C4-2B (cell line): ENCODE measurements around the gene MED13L.
A peak's percentile ranks its signal among the peaks of the same experiment; 100 is the strongest.

Experiments used
- H3K27ac ChIP-seq: fragments of 450-650 bp; 2 replicates; pipeline ENCODE4 v1.5.1; 2017
- ZFX ChIP-seq: fragments of 450-650 bp; IDR thresholded peaks from 2 replicates; pipeline ENCODE4 v1.6.1; 2017
- TF ChIP-seq, protein P1 (sequence below): fragments of 450-650 bp; conservative IDR thresholded peaks from 2 replicates; pipeline ENCODE4 v1.5.1; 2017; ENCODE audit warnings: mild to moderate bottlenecking

The MED13L gene

GRCh38 chr12:115946867-115947695 lies 330.4 kb downstream of the MED13L start:
- no peak overlapping the region for H3K27ac ChIP-seq
- no peak for TF ChIP-seq ZFX
- TF ChIP-seq, protein P1, sequence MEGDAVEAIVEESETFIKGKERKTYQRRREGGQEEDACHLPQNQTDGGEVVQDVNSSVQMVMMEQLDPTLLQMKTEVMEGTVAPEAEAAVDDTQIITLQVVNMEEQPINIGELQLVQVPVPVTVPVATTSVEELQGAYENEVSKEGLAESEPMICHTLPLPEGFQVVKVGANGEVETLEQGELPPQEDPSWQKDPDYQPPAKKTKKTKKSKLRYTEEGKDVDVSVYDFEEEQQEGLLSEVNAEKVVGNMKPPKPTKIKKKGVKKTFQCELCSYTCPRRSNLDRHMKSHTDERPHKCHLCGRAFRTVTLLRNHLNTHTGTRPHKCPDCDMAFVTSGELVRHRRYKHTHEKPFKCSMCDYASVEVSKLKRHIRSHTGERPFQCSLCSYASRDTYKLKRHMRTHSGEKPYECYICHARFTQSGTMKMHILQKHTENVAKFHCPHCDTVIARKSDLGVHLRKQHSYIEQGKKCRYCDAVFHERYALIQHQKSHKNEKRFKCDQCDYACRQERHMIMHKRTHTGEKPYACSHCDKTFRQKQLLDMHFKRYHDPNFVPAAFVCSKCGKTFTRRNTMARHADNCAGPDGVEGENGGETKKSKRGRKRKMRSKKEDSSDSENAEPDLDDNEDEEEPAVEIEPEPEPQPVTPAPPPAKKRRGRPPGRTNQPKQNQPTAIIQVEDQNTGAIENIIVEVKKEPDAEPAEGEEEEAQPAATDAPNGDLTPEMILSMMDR, result peak; percentile 85

DNA sequence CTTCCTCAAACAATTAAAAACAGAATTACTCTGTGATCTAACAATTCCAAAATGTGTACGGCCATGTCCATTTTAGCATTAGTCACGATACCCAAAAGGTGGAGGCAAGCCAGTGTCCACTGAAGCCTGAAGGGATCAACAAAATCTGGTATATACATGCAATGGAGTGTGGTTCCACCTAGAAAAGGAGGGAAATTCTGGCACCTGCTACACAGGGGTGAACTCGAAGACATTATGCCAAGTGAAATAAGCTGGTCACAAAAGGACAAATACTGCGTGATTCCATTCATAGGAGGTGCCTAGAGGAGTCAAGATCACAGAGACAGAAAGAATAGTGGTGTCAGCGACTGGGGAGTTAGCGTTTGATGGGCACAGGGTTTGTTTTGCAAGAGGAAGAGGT lies 331.4 kb downstream of the MED13L start:
- no peak overlapping the region for H3K27ac ChIP-seq
- TF ChIP-seq ZFX, result no peak
- TF ChIP-seq, protein P1, result no peak

GRCh38 chr12:115945491-115945885 lies 332.0 kb downstream of the MED13L start:
- H3K27ac ChIP-seq, result no peak overlapping the region
- TF ChIP-seq, protein P1, result no peak
- TF ChIP-seq ZFX, result no peak

DNA sequence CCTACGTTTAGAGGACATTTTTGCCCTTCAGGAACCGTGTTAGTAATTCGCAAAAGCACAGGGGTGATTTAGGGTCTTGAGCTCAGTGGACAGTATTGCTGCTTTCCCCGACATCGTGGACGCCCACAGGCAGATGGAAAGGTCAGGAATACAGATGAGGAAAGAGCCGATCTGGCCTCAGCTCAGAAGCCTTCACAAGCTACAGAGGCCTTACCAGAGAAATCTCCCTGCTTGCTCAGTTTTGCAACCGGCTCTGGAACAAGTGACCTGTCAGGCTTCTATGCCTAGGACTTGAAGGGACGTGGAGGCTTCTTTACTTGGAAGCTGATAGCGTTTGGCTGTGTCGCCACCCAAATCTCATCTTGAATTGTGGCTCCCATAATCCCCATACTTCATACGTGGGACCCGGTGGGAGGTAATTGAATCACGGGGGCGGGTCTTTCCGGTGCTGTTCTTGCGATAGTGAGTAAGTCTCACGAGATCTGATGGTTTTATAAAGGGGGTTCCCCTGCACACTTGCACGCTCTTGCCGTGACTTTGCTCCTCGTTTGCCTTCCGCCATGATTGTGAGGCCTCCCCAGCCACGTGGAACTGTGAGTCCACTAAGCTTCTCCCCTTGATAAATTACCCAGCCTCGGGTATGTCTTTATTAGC lies 332.5 kb downstream of the MED13L start:
- H3K27ac ChIP-seq, result no peak overlapping the region
- TF ChIP-seq, protein P1, result no peak
- no peak for TF ChIP-seq ZFX

DNA sequence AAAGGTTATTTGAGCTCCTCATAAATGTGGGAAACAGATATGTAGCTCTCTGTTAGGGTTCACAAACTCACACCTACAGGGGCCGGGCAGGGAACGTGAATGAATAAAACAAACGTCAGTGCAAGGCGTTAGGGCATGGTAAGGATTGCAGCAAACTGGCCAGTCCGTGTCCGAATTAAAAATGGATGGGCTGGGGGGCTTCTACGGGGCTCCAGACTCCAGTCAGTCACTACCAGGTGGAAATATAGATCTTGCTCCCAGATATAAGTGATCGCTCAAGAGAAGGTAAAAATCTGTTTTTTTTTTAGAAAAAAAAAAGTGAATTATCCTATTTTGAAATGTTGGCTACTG lies 333.1 kb downstream of the MED13L start:
- TF ChIP-seq, protein P1, result no peak
- no peak for TF ChIP-seq ZFX
- no peak overlapping the region for H3K27ac ChIP-seq

DNA sequence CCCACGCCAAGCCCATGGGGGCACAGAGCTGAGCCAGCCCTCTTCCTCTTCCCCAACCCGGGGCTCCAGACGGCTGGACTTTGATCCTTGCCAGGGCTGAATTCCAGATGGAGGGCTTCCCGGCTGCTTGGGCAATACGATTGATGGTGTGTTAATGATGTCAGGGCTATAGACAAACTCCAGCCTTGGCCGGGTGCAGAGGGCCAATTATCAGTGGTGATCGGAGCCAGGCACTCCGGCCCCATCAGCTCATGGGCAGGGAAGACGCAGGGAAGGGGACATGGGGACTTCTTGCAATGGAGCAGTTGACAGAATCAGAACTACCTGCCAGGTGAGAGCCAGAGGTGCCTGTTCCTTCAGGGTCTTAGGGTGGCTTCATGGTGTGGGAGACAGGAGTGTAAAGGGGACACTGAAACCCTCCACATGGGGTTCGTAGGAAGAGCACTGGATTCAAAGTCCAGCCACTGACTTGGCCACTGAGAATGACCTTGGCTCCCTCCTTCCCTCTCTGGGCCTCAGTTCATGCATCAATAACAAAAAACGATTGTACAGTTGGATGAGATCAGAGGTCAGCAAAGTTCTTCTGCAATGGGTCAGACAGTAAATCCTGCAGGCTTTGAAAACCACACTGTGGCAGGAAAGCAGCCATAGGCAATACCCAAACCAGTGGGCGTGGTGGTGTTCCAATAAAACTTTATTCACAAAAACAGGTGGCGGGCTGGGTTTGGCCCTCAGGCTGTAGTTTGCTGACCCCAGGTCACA lies 333.7 kb downstream of the MED13L start:
- no peak overlapping the region for H3K27ac ChIP-seq
- TF ChIP-seq, protein P1, result no peak
- no peak for TF ChIP-seq ZFX

GRCh38 chr12:115943310-115943629 lies 334.2 kb downstream of the MED13L start:
- TF ChIP-seq, protein P1, result no peak
- no peak for TF ChIP-seq ZFX
- no peak overlapping the region for H3K27ac ChIP-seq
